GM19240 (cell line): ENCODE results near the gene ACOT4.
A peak's percentile ranks its signal among the peaks of the same experiment; 100 is the strongest.
"Not testable (repeated sequence)": the region's sequence is repeated elsewhere in the genome, so short reads cannot be mapped to it uniquely, and the experiment has no call there.

Experiments used
- DNase-seq: peaks from one replicate; pipeline ENCODE4 v3.0.0; 2011; ENCODE audit warnings: low spot score; ENCODE audit not compliant: insufficient read length

ACOT4 gene

GRCh38 chr14:73591690-73592449, at the start of gene ACOT4:
Gene ACOT4, plus strand, starts transcription at chr14:73591873. Its CDS starts 87 bp downstream, at chr14:73591960.
- peak; percentile 56 for DNase-seq

- DNase-seq = not testable (repeated sequence)
These were observed 48.7 kb upstream of the ACOT4 start for GRCh38 chr14:73542961-73543360.

GRCh38 chr14:73545353-73545752, 46.3 kb upstream of the ACOT4 start:
- DNase-seq = not testable (repeated sequence)

GRCh38 chr14:73549097-73549496, 42.6 kb upstream of the ACOT4 start:
- DNase-seq = not testable (repeated sequence)

GRCh38 chr14:73549889-73550524, 41.7 kb upstream of the ACOT4 start:
- DNase-seq = not testable (repeated sequence)

GRCh38 chr14:73553845-73554244, 37.8 kb upstream of the ACOT4 start:
- no peak for DNase-seq

GRCh38 chr14:73557201-73557600, 34.5 kb upstream of the ACOT4 start:
- not testable (repeated sequence) for DNase-seq

- DNase-seq = not testable (repeated sequence)
These were observed 33.4 kb upstream of the ACOT4 start for GRCh38 chr14:73558238-73558637.

- not testable (repeated sequence) for DNase-seq
These were observed 29.4 kb upstream of the ACOT4 start for GRCh38 chr14:73562256-73562655.

GRCh38 chr14:73562696-73563095, 29.0 kb upstream of the ACOT4 start:
- not testable (repeated sequence) for DNase-seq

- not testable (repeated sequence) for DNase-seq
These were observed 25.2 kb upstream of the ACOT4 start for GRCh38 chr14:73566431-73566830.

GRCh38 chr14:73566935-73567334, 24.7 kb upstream of the ACOT4 start:
- DNase-seq = not testable (repeated sequence)

GRCh38 chr14:73567358-73567757, 24.3 kb upstream of the ACOT4 start:
- no peak for DNase-seq

- no peak for DNase-seq
These were observed 23.5 kb upstream of the ACOT4 start for GRCh38 chr14:73567951-73568885.

- DNase-seq = not testable (repeated sequence)
These were observed 22.8 kb upstream of the ACOT4 start for GRCh38 chr14:73568886-73569184.

GRCh38 chr14:73569185-73569958, 22.3 kb upstream of the ACOT4 start, which contains the start of gene ACOT2:
Gene ACOT2, plus strand, starts transcription at chr14:73569213. Its CDS starts 28 bp downstream, at chr14:73569241.
- peak; percentile 56 for DNase-seq

GRCh38 chr14:73570913-73571312, 20.8 kb upstream of the ACOT4 start:
- not testable (repeated sequence) for DNase-seq

- not testable (repeated sequence) for DNase-seq
These were observed 18.6 kb upstream of the ACOT4 start for GRCh38 chr14:73573034-73573433.

- DNase-seq = not testable (repeated sequence)
These were observed 17.9 kb upstream of the ACOT4 start for GRCh38 chr14:73573740-73574139.

- DNase-seq = not testable (repeated sequence)
These were observed 17.4 kb upstream of the ACOT4 start for GRCh38 chr14:73574251-73574650.

- no peak for DNase-seq
These were observed 15.3 kb upstream of the ACOT4 start for GRCh38 chr14:73576391-73576790.
